H9 (cell line): ENCODE measurements around the gene STAC2. TPM values are rescaled to one million over a fixed set of nuclear protein-coding genes. Genes with fewer than 3 reads are reported as not detected.

ENCODE experiments used
- DNase-seq: peaks from one replicate; pipeline ENCODE4 v3.0.0-alpha.2; 2017
- H2AFZ ChIP-seq: one replicate; pipeline ENCODE4 v1.6.1; 2013; ENCODE audit warnings: mild to moderate bottlenecking, low read length, control low read depth, moderate library complexity
- H2AK5ac ChIP-seq: 2 replicates; pipeline ENCODE4 v1.6.1; 2013; ENCODE audit warnings: low read length, control low read depth, mixed read lengths; ENCODE audit not compliant: insufficient read length
- H2BK120ac ChIP-seq: one replicate; pipeline ENCODE4 v1.6.1; 2013; ENCODE audit warnings: low read depth, mild to moderate bottlenecking, low read length, control low read depth, inconsistent platforms; ENCODE audit not compliant: poor library complexity, severe bottlenecking
- H2BK12ac ChIP-seq: 2 replicates; pipeline ENCODE4 v1.6.1; 2013; ENCODE audit warnings: low read length, control low read depth, mixed read lengths, low read depth; ENCODE audit not compliant: insufficient read length
- H2BK15ac ChIP-seq: 2 replicates; pipeline ENCODE4 v1.6.1; 2013; ENCODE audit warnings: low read depth, low read length, control low read depth
- H2BK20ac ChIP-seq: one replicate; pipeline ENCODE4 v1.6.1; 2013; ENCODE audit warnings: low read depth, mild to moderate bottlenecking, low read length, control low read depth, inconsistent platforms; ENCODE audit not compliant: poor library complexity, severe bottlenecking
- H2BK5ac ChIP-seq: 2 replicates; pipeline ENCODE4 v1.6.1; 2013; ENCODE audit warnings: low read length, control low read depth, mixed read lengths; ENCODE audit not compliant: insufficient read length
- H3K14ac ChIP-seq: 2 replicates; pipeline ENCODE4 v1.6.1; 2013; ENCODE audit warnings: low read length, control low read depth; ENCODE audit not compliant: insufficient read depth
- H3K18ac ChIP-seq: 2 replicates; pipeline ENCODE4 v1.6.1; 2013; ENCODE audit warnings: low read depth, mild to moderate bottlenecking, mixed read lengths, low read length, control low read depth; ENCODE audit not compliant: insufficient read length
- H3K23ac ChIP-seq: 2 replicates; pipeline ENCODE4 v1.6.1; 2013; ENCODE audit warnings: low read length, control low read depth, mixed read lengths, low read depth; ENCODE audit not compliant: insufficient read length
- H3K23me2 ChIP-seq: 2 replicates; pipeline ENCODE4 v1.6.1; 2013; ENCODE audit warnings: low read depth, mild to moderate bottlenecking, mixed read lengths, low read length, control low read depth; ENCODE audit not compliant: insufficient read length, poor library complexity, severe bottlenecking
- H3K27ac ChIP-seq: 2 replicates; pipeline ENCODE4 v1.5.1; 2013; ENCODE audit warnings: low read length, control low read depth, mixed read lengths, low read depth; ENCODE audit not compliant: insufficient read length
- H3K27me3 ChIP-seq: 2 replicates; pipeline ENCODE4 v1.6.1; 2013; ENCODE audit warnings: low read length, control low read depth, inconsistent platforms; ENCODE audit not compliant: insufficient read depth
- H3K4ac ChIP-seq: 2 replicates; pipeline ENCODE4 v1.6.1; 2013; ENCODE audit warnings: low read depth, mild to moderate bottlenecking, control low read depth, inconsistent platforms, low read length, moderate library complexity
- H3K4me1 ChIP-seq: 2 replicates; pipeline ENCODE4 v1.6.1; 2013; ENCODE audit warnings: low read length, control low read depth, inconsistent platforms; ENCODE audit not compliant: insufficient read depth
- H3K4me2 ChIP-seq: 2 replicates; pipeline ENCODE4 v1.6.1; 2013; ENCODE audit warnings: low read length, control low read depth, mixed read lengths; ENCODE audit not compliant: insufficient read length, insufficient read depth
- H3K56ac ChIP-seq: 2 replicates; pipeline ENCODE4 v1.6.1; 2013; ENCODE audit warnings: low read depth, mild to moderate bottlenecking, mixed read lengths, low read length, control low read depth; ENCODE audit not compliant: insufficient read length
- H3K79me1 ChIP-seq: 2 replicates; pipeline ENCODE4 v1.6.1; 2013; ENCODE audit warnings: low read depth, mild to moderate bottlenecking, moderate library complexity, low read length, control low read depth, inconsistent platforms; ENCODE audit not compliant: insufficient read depth, poor library complexity, severe bottlenecking
- H3K79me2 ChIP-seq: 2 replicates; pipeline ENCODE4 v1.6.1; 2013; ENCODE audit warnings: low read length, control low read depth, inconsistent platforms; ENCODE audit not compliant: insufficient read depth
- H3K9ac ChIP-seq: 2 replicates; pipeline ENCODE4 v1.6.1; 2013; ENCODE audit warnings: low read length, control low read depth, mixed read lengths; ENCODE audit not compliant: insufficient read length; ENCODE audit errors: extremely low read depth
- H3K9me3 ChIP-seq: one replicate; pipeline ENCODE4 v1.6.1; 2013; ENCODE audit warnings: low read depth, low read length, inconsistent platforms; ENCODE audit not compliant: control insufficient read depth
- H3T11ph ChIP-seq: one replicate; pipeline ENCODE4 v1.6.1; 2013; ENCODE audit warnings: mild to moderate bottlenecking, low read length, control low read depth, inconsistent platforms
- H4K20me1 ChIP-seq: one replicate; pipeline ENCODE4 v1.6.1; 2013; ENCODE audit not compliant: control insufficient read depth, insufficient read length, insufficient read depth
- H4K5ac ChIP-seq: 2 replicates; pipeline ENCODE4 v1.6.1; 2013; ENCODE audit warnings: low read depth, mild to moderate bottlenecking, mixed read lengths, low read length, control low read depth; ENCODE audit not compliant: insufficient read length
- H4K8ac ChIP-seq: replicated peaks from 2 replicates; pipeline ENCODE4 v1.6.1; 2013; ENCODE audit warnings: low read length, control low read depth, mixed read lengths, low read depth; ENCODE audit not compliant: insufficient read length
- H4K91ac ChIP-seq: 2 replicates; pipeline ENCODE4 v1.6.1; 2013; ENCODE audit warnings: low read depth, mild to moderate bottlenecking, moderate library complexity, mixed read lengths, low read length, control low read depth; ENCODE audit not compliant: insufficient read length
- H3K27ac Mint-ChIP-seq, 3 experiments: 2 replicates in 2 of 3; 3 replicates in 1 of 3; pipeline ENCODE4 v1.8.0; 2020 to 2021; ENCODE audit warnings: mixed read lengths in 3 of 3, mild to moderate bottlenecking in 1 of 3, moderate library complexity in 1 of 3
- H3K27me3 Mint-ChIP-seq: 2 replicates; pipeline ENCODE4 v1.8.0; 2021; ENCODE audit warnings: low read depth, mild to moderate bottlenecking, moderate library complexity, mixed read lengths
- H3K36me3 Mint-ChIP-seq, 3 experiments: 2 replicates in 2 of 3; 3 replicates in 1 of 3; pipeline ENCODE4 v1.8.0; 2020 to 2021; ENCODE audit warnings: low read depth in 3 of 3, mixed read lengths in 3 of 3; ENCODE audit not compliant: insufficient read depth in 1 of 3
- H3K4me1 Mint-ChIP-seq, 2 experiments: 2 replicates each; pipeline ENCODE4 v1.8.0; 2020; ENCODE audit warnings: mixed read lengths in 2 of 2
- H3K4me3 Mint-ChIP-seq, 2 experiments: 2 replicates in 1 of 2; 3 replicates in 1 of 2; pipeline ENCODE4 v1.8.0; 2020 to 2021; ENCODE audit warnings: mild to moderate bottlenecking in 2 of 2, mixed read lengths in 2 of 2, moderate library complexity in 1 of 2
- H3K9me3 Mint-ChIP-seq, 2 experiments: 2 replicates in 1 of 2; 3 replicates in 1 of 2; pipeline ENCODE4 v1.8.0; 2020; ENCODE audit warnings: mild to moderate bottlenecking in 2 of 2, mixed read lengths in 2 of 2, moderate library complexity in 1 of 2
- WGBS: extraction: QIAGEN DNeasy Blood & Tissue Kit; methylation state at CpG from one replicate; pipeline ENCODE4 v1.1.7; 2013; ENCODE audit warnings: missing lambda C conversion rate, low lambda C conversion rate, mixed read lengths; ENCODE audit not compliant: insufficient read length; ENCODE audit errors: extremely low coverage; 5-methylcytosine and 5-hydroxymethylcytosine counted together
- total RNA-seq: library from RNA; stranded (reverse); gene quantifications from 2 replicates; pipeline ENCODE4 v1.2.1, GENCODE V29; 2021
- TF ChIP-seq, protein P1 (sequence below): fragments of 200-600 bp; sonication (generic); conservative IDR thresholded peaks from 3 replicates; pipeline ENCODE4 v1.8.0; 2021; ENCODE audit warnings: antibody characterized with exemption, mild to moderate bottlenecking

The STAC2 gene
- total RNA-seq, 1 experiment from 2014 or later = 2.5 TPM

- H2BK120ac ChIP-seq = no peak overlapping the region
- H3K14ac ChIP-seq = no peak overlapping the region; the same call in 1 of the 2 replicates
- no peak overlapping the region for H3K4me3 Mint-ChIP-seq
- peaks cover 0 to 9% (median 8%) of the 10 kb centered on the region in 3 experiments; a peak in 3 of 7 replicates for H3K36me3 Mint-ChIP-seq
- no peak overlapping the region for H3T11ph ChIP-seq
- no peak overlapping the region for H4K5ac ChIP-seq
- H4K20me1 ChIP-seq = peaks cover 2% of the 10 kb centered on the region
- no peak overlapping the region for H2AFZ ChIP-seq
- no CpG with 5 or more reads among the region's 7 CpGs for WGBS
- H2BK20ac ChIP-seq = no peak overlapping the region
- H3K9ac ChIP-seq = no peak overlapping the region
- no peak overlapping the region for H2BK15ac ChIP-seq
- H3K4ac ChIP-seq = no peak overlapping the region
- no peak overlapping the region; a peak in 1 of 7 replicates for H3K27ac Mint-ChIP-seq
- no peak overlapping the region for H3K4me2 ChIP-seq
- no peak overlapping the region for H3K56ac ChIP-seq
- no peaks in the 10 kb centered on the region for H3K79me2 ChIP-seq
- TF ChIP-seq, protein P1, sequence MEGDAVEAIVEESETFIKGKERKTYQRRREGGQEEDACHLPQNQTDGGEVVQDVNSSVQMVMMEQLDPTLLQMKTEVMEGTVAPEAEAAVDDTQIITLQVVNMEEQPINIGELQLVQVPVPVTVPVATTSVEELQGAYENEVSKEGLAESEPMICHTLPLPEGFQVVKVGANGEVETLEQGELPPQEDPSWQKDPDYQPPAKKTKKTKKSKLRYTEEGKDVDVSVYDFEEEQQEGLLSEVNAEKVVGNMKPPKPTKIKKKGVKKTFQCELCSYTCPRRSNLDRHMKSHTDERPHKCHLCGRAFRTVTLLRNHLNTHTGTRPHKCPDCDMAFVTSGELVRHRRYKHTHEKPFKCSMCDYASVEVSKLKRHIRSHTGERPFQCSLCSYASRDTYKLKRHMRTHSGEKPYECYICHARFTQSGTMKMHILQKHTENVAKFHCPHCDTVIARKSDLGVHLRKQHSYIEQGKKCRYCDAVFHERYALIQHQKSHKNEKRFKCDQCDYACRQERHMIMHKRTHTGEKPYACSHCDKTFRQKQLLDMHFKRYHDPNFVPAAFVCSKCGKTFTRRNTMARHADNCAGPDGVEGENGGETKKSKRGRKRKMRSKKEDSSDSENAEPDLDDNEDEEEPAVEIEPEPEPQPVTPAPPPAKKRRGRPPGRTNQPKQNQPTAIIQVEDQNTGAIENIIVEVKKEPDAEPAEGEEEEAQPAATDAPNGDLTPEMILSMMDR = peak; percentile 20; the same call in 1 of the 3 replicates
- H3K79me1 ChIP-seq = no peaks in the 10 kb centered on the region
- no peak overlapping the region for H3K18ac ChIP-seq
- no peaks in the 10 kb centered on the region for H3K4me1 ChIP-seq
- no peak overlapping the region for H3K23ac ChIP-seq
- H2AK5ac ChIP-seq = no peak overlapping the region
- no peaks in the 10 kb centered on the region for H3K23me2 ChIP-seq
- H3K9me3 ChIP-seq = no peaks in the 10 kb centered on the region
- peak; percentile 71 for DNase-seq
- H4K8ac ChIP-seq = no peak overlapping the region
- no peak overlapping the region for H4K91ac ChIP-seq
- no peak overlapping the region for H3K27ac ChIP-seq
- peaks cover 9 to 14% of the 10 kb centered on the region in 2 experiments; a peak in 3 of 4 replicates for H3K4me1 Mint-ChIP-seq
- no peak overlapping the region for H2BK5ac ChIP-seq
- H3K27me3 ChIP-seq = no peaks in the 10 kb centered on the region
- no peaks in the 10 kb centered on the region for H3K9me3 Mint-ChIP-seq
- H3K27me3 Mint-ChIP-seq = no peaks in the 10 kb centered on the region
- H2BK12ac ChIP-seq = no peak overlapping the region
Measured at GRCh38 chr17:39252788-39253460, 27.2 kb upstream of the STAC2 start.
